Muscle layer of duodenum (tissue), 2 donors: ENCODE data around the gene ARID1B.

Experiments
- H3K27ac ChIP-seq: one replicate; pipeline ENCODE4 v1.7.0; 2013; ENCODE audit warnings: mild to moderate bottlenecking, low read length
- H3K27me3 ChIP-seq: one replicate; pipeline ENCODE4 v1.7.0; 2013; ENCODE audit warnings: low read depth, mild to moderate bottlenecking, control low read depth, low read length
- H3K36me3 ChIP-seq, 2 donors: one replicate each; pipeline ENCODE4 v1.7.0; 2013; ENCODE audit warnings: low read length in 2 of 2, control low read depth in 1 of 2, mild to moderate bottlenecking in 1 of 2; ENCODE audit not compliant: insufficient read depth in 2 of 2, control insufficient read depth in 1 of 2
- H3K4me1 ChIP-seq, 2 donors: one replicate each; pipeline ENCODE4 v1.7.0; 2013; ENCODE audit warnings: low read length in 2 of 2, mild to moderate bottlenecking in 2 of 2, control low read depth in 1 of 2, moderate library complexity in 1 of 2; ENCODE audit not compliant: insufficient read depth in 2 of 2, control insufficient read depth in 1 of 2
- H3K4me3 ChIP-seq, 2 donors: one replicate each; pipeline ENCODE4 v1.7.0; 2013; ENCODE audit warnings: low read length in 2 of 2, low read depth in 1 of 2, mild to moderate bottlenecking in 1 of 2
- H3K9me3 ChIP-seq, 2 donors: one replicate each; pipeline ENCODE4 v1.7.0; 2013; ENCODE audit warnings: low read length in 2 of 2, control low read depth in 1 of 2, mild to moderate bottlenecking in 1 of 2; ENCODE audit not compliant: control insufficient read depth in 1 of 2
- donor health status: healthy.

Gene ARID1B

DNA sequence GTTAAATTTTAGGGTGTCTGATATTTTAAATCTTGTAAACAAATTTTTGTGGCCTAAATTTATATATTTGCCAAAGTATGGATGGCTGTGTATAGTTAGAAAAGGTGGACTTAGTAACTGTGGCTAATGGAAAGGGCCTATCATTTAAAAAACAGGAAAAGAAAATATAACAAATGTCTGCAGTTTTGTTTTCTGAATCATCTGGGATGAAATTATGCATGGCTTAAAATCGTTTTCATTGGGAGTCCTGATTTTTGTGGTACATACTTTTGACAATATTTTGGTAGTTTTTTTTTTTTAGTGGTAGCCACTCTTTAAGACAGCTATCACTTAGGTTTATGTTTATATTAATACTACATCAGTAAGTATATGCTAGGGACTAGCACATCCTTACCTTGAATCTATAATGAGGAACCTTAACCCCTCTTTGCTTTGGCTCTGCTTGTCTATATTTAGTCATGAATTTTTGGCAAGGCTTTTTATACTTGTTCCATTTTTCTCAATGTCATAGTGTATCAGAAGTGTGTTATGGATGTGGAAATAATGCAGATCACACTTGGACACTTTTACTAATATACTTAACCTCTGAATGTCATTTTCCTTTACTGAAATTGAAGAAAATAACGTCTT, 5.6 kb downstream of the ARID1B start:
- Histone ChIP-seq H3K27ac (peak overlapping the region; percentile 95), H3K4me3 (peak overlapping the region; percentile 82 to 97), H3K36me3 (peaks cover 0 to 13% of the 10 kb centered on the region in 2 donors), H3K27me3 (no peaks in the 10 kb centered on the region), H3K9me3 (no peaks in the 10 kb centered on the region), H3K4me1 (peaks cover 4 to 54% of the 10 kb centered on the region in 2 donors)

GRCh38 chr6:156783958-156784357, 6.8 kb downstream of the ARID1B start:
- H3K4me3 ChIP-seq: peak overlapping the region in 1 of 2 donors; percentile 6
- peaks cover 4 to 60% of the 10 kb centered on the region in 2 donors for H3K4me1 ChIP-seq
- H3K27ac ChIP-seq: no peak overlapping the region
- no peaks in the 10 kb centered on the region for H3K27me3 ChIP-seq
- peaks cover 0 to 13% of the 10 kb centered on the region in 2 donors for H3K36me3 ChIP-seq
- H3K9me3 ChIP-seq: no peaks in the 10 kb centered on the region

DNA sequence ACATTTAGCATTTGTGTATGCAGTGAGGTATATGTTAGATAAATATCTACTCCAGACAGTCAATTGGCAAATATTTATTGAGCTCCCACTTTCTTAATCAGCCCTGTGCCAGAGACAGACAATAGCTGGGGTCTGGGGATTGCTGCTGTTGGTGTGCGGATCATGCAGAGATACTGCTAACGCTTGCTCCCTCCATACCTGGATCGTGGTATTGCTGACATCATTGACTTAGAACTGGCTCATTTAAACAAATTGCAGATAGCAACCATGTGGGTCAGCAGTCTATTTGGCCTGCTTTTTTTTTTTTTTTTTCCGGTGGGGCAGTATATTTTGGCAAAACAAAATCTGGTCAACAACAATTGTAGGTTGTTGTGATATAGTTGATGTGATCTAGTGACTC, 9.5 kb downstream of the ARID1B start:
- Histone ChIP-seq H3K27me3 (no peaks in the 10 kb centered on the region), H3K9me3 (no peaks in the 10 kb centered on the region), H3K27ac (no peak overlapping the region), H3K4me1 (peaks cover 15 to 66% of the 10 kb centered on the region in 2 donors), H3K36me3 (peaks cover 0 to 5% of the 10 kb centered on the region in 2 donors), H3K4me3 (no peak overlapping the region)

GRCh38 chr6:156787569-156788492, 10.7 kb downstream of the ARID1B start:
- Histone ChIP-seq H3K9me3 (no peaks in the 10 kb centered on the region), H3K27me3 (no peaks in the 10 kb centered on the region), H3K4me1 (peaks cover 15 to 68% of the 10 kb centered on the region in 2 donors), H3K27ac (no peak overlapping the region), H3K4me3 (no peak overlapping the region), H3K36me3 (no peaks in the 10 kb centered on the region)

DNA sequence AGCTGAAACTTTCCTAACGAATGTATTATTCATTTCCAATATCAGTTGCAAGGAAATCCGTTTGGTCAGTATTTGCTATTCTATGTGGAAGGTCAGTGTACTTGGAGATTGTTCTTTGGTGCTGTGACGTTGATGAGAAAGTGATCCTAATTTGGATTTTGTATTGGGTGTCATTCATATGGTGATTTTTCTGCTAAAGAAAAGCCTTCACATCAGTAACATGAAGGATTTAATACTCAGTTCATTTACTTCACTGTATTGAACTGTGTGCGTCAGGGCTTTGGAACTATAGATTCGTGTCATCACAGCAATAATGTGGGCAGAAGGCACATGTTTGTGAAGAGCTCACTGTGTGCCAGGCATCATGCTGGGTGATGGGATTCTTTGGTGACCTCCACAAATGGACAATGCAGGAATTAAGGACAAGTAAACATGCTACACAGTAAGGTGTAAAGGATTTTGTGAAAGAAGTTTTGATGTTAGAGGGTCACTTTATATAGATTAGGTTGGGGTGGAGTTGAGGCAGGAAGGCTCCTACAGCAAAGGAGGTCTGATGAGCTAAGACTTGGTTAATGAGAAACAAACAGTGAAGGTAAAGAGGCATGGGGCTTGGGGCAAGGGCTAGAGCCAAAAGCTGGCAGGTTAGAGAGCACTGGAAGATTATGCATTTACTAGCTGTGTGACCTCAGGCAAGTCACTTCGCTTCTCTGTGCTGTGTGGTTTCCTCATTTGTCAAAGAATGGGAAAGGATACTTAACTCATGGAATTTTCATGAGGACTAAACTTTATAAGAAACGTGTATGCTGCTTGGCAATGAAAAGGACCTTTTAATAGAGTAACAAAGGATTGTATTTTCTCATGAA, 12.1 kb downstream of the ARID1B start:
- Histone ChIP-seq H3K27ac (no peak overlapping the region), H3K9me3 (no peaks in the 10 kb centered on the region), H3K36me3 (no peaks in the 10 kb centered on the region), H3K27me3 (no peaks in the 10 kb centered on the region), H3K4me1 (peaks cover 11 to 57% of the 10 kb centered on the region in 2 donors), H3K4me3 (no peak overlapping the region)

DNA sequence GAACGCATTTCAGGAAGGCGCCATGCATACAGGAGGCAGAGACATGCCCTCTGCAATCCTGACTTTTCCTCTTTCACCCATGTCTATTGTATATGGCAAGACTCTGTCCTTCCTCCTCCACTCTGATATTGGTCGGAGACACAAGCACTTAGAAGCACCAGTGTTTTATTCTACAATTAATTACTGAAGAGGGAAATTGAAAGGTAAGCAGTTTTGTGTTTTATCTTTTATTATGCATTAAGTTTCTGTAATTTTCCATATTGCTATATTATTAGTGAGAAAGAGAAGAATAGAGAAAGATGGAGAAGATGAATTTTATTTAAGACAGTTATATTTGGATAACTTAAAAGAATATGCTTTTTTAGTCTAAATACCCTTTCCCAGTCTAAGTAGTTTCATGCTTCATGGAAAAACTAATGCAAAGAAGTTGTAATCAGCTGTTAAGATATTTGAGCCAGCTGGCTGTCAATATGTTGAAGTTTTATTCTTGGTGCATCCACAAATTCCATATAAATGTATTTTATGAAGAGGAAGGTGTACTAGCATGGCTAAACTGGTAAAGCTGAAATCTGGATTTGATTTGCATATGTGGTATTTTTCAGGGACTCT, 13.6 kb downstream of the ARID1B start:
- no peaks in the 10 kb centered on the region for H3K36me3 ChIP-seq
- no peaks in the 10 kb centered on the region for H3K27me3 ChIP-seq
- H3K4me3 ChIP-seq: no peak overlapping the region
- no peaks in the 10 kb centered on the region for H3K9me3 ChIP-seq
- H3K27ac ChIP-seq: no peak overlapping the region
- H3K4me1 ChIP-seq: peaks cover 19 to 65% of the 10 kb centered on the region in 2 donors

DNA sequence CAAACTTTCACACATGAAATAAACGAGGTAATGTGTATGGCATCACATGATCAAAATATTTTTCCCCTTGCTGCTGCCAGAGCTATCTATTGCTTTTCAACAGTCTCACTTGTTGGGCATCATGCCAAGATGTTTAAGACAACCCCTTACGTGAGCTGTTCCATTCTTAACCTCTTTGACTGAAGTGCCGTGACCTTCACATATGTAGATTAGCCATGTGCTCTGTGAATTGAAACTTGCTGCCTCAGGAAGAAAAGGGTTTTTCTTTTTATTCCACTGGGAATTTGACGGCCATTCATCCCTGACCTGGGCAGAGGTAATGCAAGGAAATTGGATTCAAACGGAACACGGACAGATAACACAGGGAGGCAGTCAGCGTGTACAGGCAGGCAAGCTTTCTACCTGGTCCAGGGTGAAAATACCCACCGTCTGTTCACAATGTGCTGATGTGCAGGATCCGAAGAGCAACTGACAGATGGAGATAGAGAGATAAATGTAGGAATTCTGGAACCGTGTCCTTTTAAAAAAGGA, 14.2 kb downstream of the ARID1B start:
- peaks cover 19 to 66% of the 10 kb centered on the region in 2 donors for H3K4me1 ChIP-seq
- H3K36me3 ChIP-seq: no peaks in the 10 kb centered on the region
- no peak overlapping the region for H3K27ac ChIP-seq
- H3K4me3 ChIP-seq: no peak overlapping the region
- no peaks in the 10 kb centered on the region for H3K27me3 ChIP-seq
- no peaks in the 10 kb centered on the region for H3K9me3 ChIP-seq

DNA sequence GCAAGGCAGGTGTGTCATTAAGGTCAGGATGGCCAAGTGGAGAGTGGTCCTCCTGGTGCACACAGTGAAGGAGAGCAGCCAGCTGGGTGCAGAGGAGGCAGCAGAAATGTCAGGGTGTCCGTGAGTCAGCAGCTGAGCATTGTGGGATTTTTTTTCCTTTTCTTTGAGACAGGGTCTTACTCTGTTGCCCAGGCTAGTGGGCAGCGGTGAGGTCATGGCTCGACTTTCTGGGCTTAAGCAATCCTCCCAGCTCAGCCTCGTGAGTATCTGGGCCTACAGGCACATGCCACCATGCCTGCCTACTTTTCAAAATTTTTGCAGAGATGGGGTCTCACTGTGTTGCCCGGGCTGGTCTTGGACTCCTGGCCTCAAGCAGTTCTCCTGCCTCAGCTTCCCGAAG, 16.0 kb downstream of the ARID1B start:
- Histone ChIP-seq H3K36me3 (no peaks in the 10 kb centered on the region), H3K27ac (no peak overlapping the region), H3K4me1 (peaks cover 19 to 61% of the 10 kb centered on the region in 2 donors), H3K9me3 (no peaks in the 10 kb centered on the region), H3K27me3 (no peaks in the 10 kb centered on the region), H3K4me3 (no peak overlapping the region)

DNA sequence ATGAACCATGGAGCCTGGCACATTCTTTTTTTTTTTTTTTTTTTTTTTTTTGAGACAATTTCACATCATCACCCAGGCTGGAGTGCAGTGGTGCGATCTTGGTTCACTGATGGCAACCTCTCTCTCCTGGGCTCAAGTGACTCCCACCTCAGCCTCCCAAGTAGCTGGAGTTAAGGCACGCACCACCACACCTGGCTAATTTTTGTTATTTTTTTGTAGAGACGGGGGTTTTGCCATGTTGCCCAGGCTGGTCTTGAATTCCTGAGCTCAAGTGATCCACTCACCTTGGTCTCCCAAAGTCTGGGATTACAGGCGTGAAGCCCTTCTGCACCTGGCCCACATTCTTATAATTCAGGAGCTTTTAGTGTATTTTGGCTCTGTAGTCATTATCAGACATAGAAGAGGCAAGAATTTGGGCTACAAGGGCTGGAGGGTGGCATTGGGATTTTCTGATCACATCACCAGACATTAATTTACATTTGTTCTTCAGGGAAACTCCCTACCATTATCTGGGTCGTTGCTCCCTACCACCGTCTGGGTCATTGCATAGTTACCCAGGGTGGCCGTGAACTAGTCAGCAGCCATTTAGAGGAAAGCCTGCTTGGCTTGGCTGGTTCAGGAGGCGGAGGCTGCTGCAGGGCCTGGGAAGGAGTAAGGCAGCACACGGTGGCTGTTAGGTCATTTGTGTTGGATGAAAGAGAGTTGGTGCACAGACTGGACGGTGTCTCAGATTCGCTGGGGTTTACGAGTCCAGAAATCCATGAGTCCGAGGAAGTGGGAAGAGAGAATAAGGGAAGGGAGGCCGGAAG, 17.6 kb downstream of the ARID1B start:
- no peak overlapping the region for H3K27ac ChIP-seq
- H3K4me1 ChIP-seq: peaks cover 19 to 60% of the 10 kb centered on the region in 2 donors
- H3K4me3 ChIP-seq: no peak overlapping the region
- H3K27me3 ChIP-seq: no peaks in the 10 kb centered on the region
- no peaks in the 10 kb centered on the region for H3K9me3 ChIP-seq
- H3K36me3 ChIP-seq: no peaks in the 10 kb centered on the region

GRCh38 chr6:156795825-156796224, 18.6 kb downstream of the ARID1B start:
- H3K4me1 ChIP-seq: peaks cover 16 to 53% of the 10 kb centered on the region in 2 donors
- no peaks in the 10 kb centered on the region for H3K36me3 ChIP-seq
- no peaks in the 10 kb centered on the region for H3K27me3 ChIP-seq
- H3K27ac ChIP-seq: no peak overlapping the region
- no peaks in the 10 kb centered on the region for H3K9me3 ChIP-seq
- peak overlapping the region; percentile 44 to 52 for H3K4me3 ChIP-seq
